ENCODE measurements around the gene ELAC2.

Gene ELAC2

GRCh38 chr17:13025258-13025627 lies 7.4 kb upstream of the ELAC2 start:
- intact Hi-C loops (cut with DNase I) = no loop called here
- no peak for DNase-seq

- peak; percentile 28 to 85 (median 70) for DNase-seq
- intact Hi-C loops (cut with DNase I) = no loop called here
Observed at GRCh38 chr17:13024526-13025257, 6.9 kb upstream of the ELAC2 start.

GRCh38 chr17:13024016-13024415 lies 6.2 kb upstream of the ELAC2 start:
- peak in 22 of 42 donors; percentile 18 to 69 (median 36) for DNase-seq
- intact Hi-C loops (cut with DNase I) = no loop called here

- peak in 1 of 42 donors; percentile 52 for DNase-seq
- intact Hi-C loops (cut with DNase I) = no loop called here
Observed at GRCh38 chr17:13016881-13017654, 759 bp downstream of the ELAC2 start.

GRCh38 chr17:13014801-13015200 lies 3.0 kb downstream of the ELAC2 start:
- DNase-seq = peak in 1 of 42 donors; percentile 10
- intact Hi-C loops (cut with DNase I) = no loop called here

- DNase-seq = peak in 1 of 42 donors; percentile 4
- intact Hi-C loops (cut with DNase I) = no loop called here
Observed at GRCh38 chr17:13010959-13011358, 6.9 kb downstream of the ELAC2 start.

GRCh38 chr17:13008461-13008860 lies 9.4 kb downstream of the ELAC2 start:
- intact Hi-C loops (cut with DNase I) = loop anchor here (10.0 kb wide), 1 partner anchor 824 kb away; no protein-coding TSS in a partner anchor

GRCh38 chr17:13005530-13005929 lies 12.3 kb downstream of the ELAC2 start:
- no peak for DNase-seq
- intact Hi-C loops (cut with DNase I) = loop anchor here (10.0 kb wide), 1 partner anchor 821 kb away; no protein-coding TSS in a partner anchor

More at GRCh38 chr17:13008461-13008860, 9.4 kb downstream of the ELAC2 start:
- DNase-seq = no peak

GRCh38 chr17:13004336-13004735 lies 13.5 kb downstream of the ELAC2 start:
- intact Hi-C loops (cut with DNase I) = loop anchor here (10.0 kb wide), 1 partner anchor 820 kb away; no protein-coding TSS in a partner anchor

GRCh38 chr17:13003927-13004326 lies 13.9 kb downstream of the ELAC2 start:
- DNase-seq = no peak
- intact Hi-C loops (cut with DNase I) = loop anchor here (10.0 kb wide), 1 partner anchor 819 kb away; no protein-coding TSS in a partner anchor

More at GRCh38 chr17:13004336-13004735, 13.5 kb downstream of the ELAC2 start:
- no peak for DNase-seq

GRCh38 chr17:13003454-13003851 lies 14.4 kb downstream of the ELAC2 start:
- intact Hi-C loops (cut with DNase I) = loop anchor here (10.0 kb wide), 1 partner anchor 819 kb away; no protein-coding TSS in a partner anchor
- no peak for DNase-seq

GRCh38 chr17:13002761-13003453 lies 14.9 kb downstream of the ELAC2 start:
- intact Hi-C loops (cut with DNase I) = loop anchor here (10.0 kb wide), 1 partner anchor 818 kb away; no protein-coding TSS in a partner anchor
- DNase-seq = peak; percentile 65 to 94 (median 88)

GRCh38 chr17:13001991-13002615 lies 15.7 kb downstream of the ELAC2 start:
- intact Hi-C loops (cut with DNase I) = loop anchor here (10.0 kb wide), 1 partner anchor 817 kb away; no protein-coding TSS in a partner anchor

GRCh38 chr17:13000561-13000960 lies 17.3 kb downstream of the ELAC2 start:
- intact Hi-C loops (cut with DNase I) = loop anchor here (10.0 kb wide), 1 partner anchor 816 kb away; no protein-coding TSS in a partner anchor
- no peak for DNase-seq

More at GRCh38 chr17:13001991-13002615, 15.7 kb downstream of the ELAC2 start:
- peak in 2 of 42 donors; percentile 16 to 61 for DNase-seq

- DNase-seq = no peak
- intact Hi-C loops (cut with DNase I) = no loop called here
Observed at GRCh38 chr17:12998874-12999273, 19.0 kb downstream of the ELAC2 start.

- no peak for DNase-seq
- intact Hi-C loops (cut with DNase I) = no loop called here
Observed at GRCh38 chr17:12998461-12998860, 19.4 kb downstream of the ELAC2 start.

- intact Hi-C loops (cut with DNase I) = no loop called here
- no peak for DNase-seq
Observed at GRCh38 chr17:12996941-12997340, 20.9 kb downstream of the ELAC2 start.

GRCh38 chr17:12996357-12996756 lies 21.5 kb downstream of the ELAC2 start:
- DNase-seq = no peak

GRCh38 chr17:12995896-12996295 lies 21.9 kb downstream of the ELAC2 start:
- intact Hi-C loops (cut with DNase I) = no loop called here
- no peak for DNase-seq

More at GRCh38 chr17:12996357-12996756, 21.5 kb downstream of the ELAC2 start:
- intact Hi-C loops (cut with DNase I) = no loop called here
